SK-N-SH treated with all-trans-retinoic acid at 6 μM for 48 hours (cell line): ENCODE measurements around the gene ZNF276.
"Not testable (repeated sequence)": the region's sequence is repeated elsewhere in the genome, so short reads cannot be mapped to it uniquely, and the experiment has no call there.

Experiments used
- ATAC-seq: fragments of 200-7000 bp; cut with Tn5 transposase; 3 replicates; pipeline ENCODE4 v1.9.1; 2020; ENCODE audit warnings: mild to moderate bottlenecking, moderate library complexity
- BACH2 ChIP-seq: fragments of 250-450 bp; sonication (Bioruptor Pico); IDR thresholded peaks from 2 replicates; pipeline ENCODE4 v1.9.0; 2021; ENCODE audit warnings: mild to moderate bottlenecking, borderline replicate concordance
- CREB5 ChIP-seq: fragments of 250-450 bp; sonication (Bioruptor Pico); IDR thresholded peaks from 2 replicates; pipeline ENCODE4 v1.5.1; 2020; ENCODE audit warnings: low read depth, mild to moderate bottlenecking, moderate library complexity
- CSDC2 ChIP-seq: fragments of 250-450 bp; sonication (Bioruptor Pico); IDR thresholded peaks from 2 replicates; pipeline ENCODE4 v1.5.0; 2020; ENCODE audit warnings: mild to moderate bottlenecking, moderate library complexity
- CSRNP3 ChIP-seq: fragments of 250-450 bp; sonication (Bioruptor Pico); IDR thresholded peaks from 2 replicates; pipeline ENCODE4 v1.5.1; 2021; ENCODE audit warnings: mild to moderate bottlenecking, moderate library complexity
- ESRRG ChIP-seq: fragments of 250-450 bp; sonication (Bioruptor Pico); IDR thresholded peaks from 2 replicates; pipeline ENCODE4 v1.6.1; 2021; ENCODE audit warnings: mild to moderate bottlenecking
- GLIS3 ChIP-seq: fragments of 250-450 bp; sonication (Bioruptor Pico); IDR thresholded peaks from 2 replicates; pipeline ENCODE4 v1.5.0; 2020; ENCODE audit warnings: mild to moderate bottlenecking, moderate library complexity
- ISL1 ChIP-seq: fragments of 250-450 bp; sonication (Bioruptor Pico); IDR thresholded peaks from 2 replicates; pipeline ENCODE4 v2.1.2; 2022; ENCODE audit warnings: mild to moderate bottlenecking, moderate library complexity
- OSR1 ChIP-seq: fragments of 250-450 bp; sonication (Bioruptor Pico); IDR thresholded peaks from 2 replicates; pipeline ENCODE4 v1.8.0; 2022; ENCODE audit warnings: moderate library complexity, mild to moderate bottlenecking, inconsistent platforms
- PATZ1 ChIP-seq: fragments of 250-450 bp; sonication (Bioruptor Pico); IDR thresholded peaks from 2 replicates; pipeline ENCODE4 v1.8.0; 2020; ENCODE audit warnings: mild to moderate bottlenecking, moderate library complexity, borderline replicate concordance
- POU6F1 ChIP-seq: fragments of 250-450 bp; sonication (Bioruptor Pico); IDR thresholded peaks from 2 replicates; pipeline ENCODE4 v1.8.0; 2021; ENCODE audit warnings: low read depth, mild to moderate bottlenecking, moderate library complexity, borderline replicate concordance
- PPARA ChIP-seq: fragments of 250-450 bp; sonication (Bioruptor Pico); IDR thresholded peaks from 2 replicates; pipeline ENCODE4 v1.5.0; 2020; ENCODE audit warnings: mild to moderate bottlenecking, borderline replicate concordance
- SNAI2 ChIP-seq: fragments of 250-450 bp; sonication (Bioruptor Pico); IDR thresholded peaks from 2 replicates; pipeline ENCODE4 v1.5.0; 2020; ENCODE audit warnings: mild to moderate bottlenecking, moderate library complexity
- TCF4 ChIP-seq: fragments of 250-450 bp; sonication (Bioruptor Pico); IDR thresholded peaks from 2 replicates; pipeline ENCODE4 v1.8.0; 2021; ENCODE audit warnings: mild to moderate bottlenecking, moderate library complexity, borderline replicate concordance
- TOX ChIP-seq: fragments of 250-450 bp; sonication (Bioruptor Pico); IDR thresholded peaks from 2 replicates; pipeline ENCODE4 v1.8.0; 2021; ENCODE audit warnings: mild to moderate bottlenecking, moderate library complexity, borderline replicate concordance
- TSHZ2 ChIP-seq: fragments of 250-450 bp; sonication (Bioruptor Pico); IDR thresholded peaks from 2 replicates; pipeline ENCODE4 v1.5.0; 2020; ENCODE audit warnings: mild to moderate bottlenecking, moderate library complexity
- ZC3H10 ChIP-seq: fragments of 250-450 bp; sonication (Bioruptor Pico); IDR thresholded peaks from 2 replicates; pipeline ENCODE4 v1.5.1; 2021; ENCODE audit warnings: mild to moderate bottlenecking, moderate library complexity
- ZFP3 ChIP-seq: fragments of 250-450 bp; sonication (Bioruptor Pico); IDR thresholded peaks from 2 replicates; pipeline ENCODE4 v1.5.0; 2020; ENCODE audit warnings: mild to moderate bottlenecking, moderate library complexity
- ZFP30 ChIP-seq: fragments of 450-650 bp; formaldehyde crosslinking; IDR thresholded peaks from 2 replicates; pipeline ENCODE4 v1.5.0; 2022; ENCODE audit warnings: mild to moderate bottlenecking, moderate library complexity
- ZNF565 ChIP-seq: fragments of 450-650 bp; formaldehyde crosslinking; conservative IDR thresholded peaks from 2 replicates; pipeline ENCODE4 v1.5.0; 2020; ENCODE audit warnings: low read depth, mild to moderate bottlenecking, moderate library complexity
- ZNF70 ChIP-seq: fragments of 450-650 bp; formaldehyde crosslinking; IDR thresholded peaks from 2 replicates; pipeline ENCODE4 v1.5.0; 2020; ENCODE audit warnings: mild to moderate bottlenecking, moderate library complexity
- ZNF8 ChIP-seq: fragments of 450-650 bp; formaldehyde crosslinking; IDR thresholded peaks from 2 replicates; pipeline ENCODE4 v1.5.0; 2020; ENCODE audit warnings: mild to moderate bottlenecking, moderate library complexity

Gene ZNF276

GRCh38 chr16:89696670-89697128, 24.6 kb upstream of the ZNF276 start:
- no peak for TF ChIP-seq ZNF8
- TF ChIP-seq, all 23 proteins: peak for 0
- no peak for ATAC-seq

GRCh38 chr16:89697161-89697615, 24.1 kb upstream of the ZNF276 start:
- TF ChIP-seq TOX (CRISPR knock-in tag) = no peak
- TF ChIP-seq GLIS3 (CRISPR knock-in tag) = no peak
- no peak for TF ChIP-seq PPARA (CRISPR knock-in tag)
- no peak for TF ChIP-seq CSDC2
- TF ChIP-seq CREB5 (CRISPR knock-in tag) = no peak
- TF ChIP-seq ZNF565 = no peak
- no peak for TF ChIP-seq POU6F1 (CRISPR knock-in tag)
- TF ChIP-seq ZNF8 = no peak
- no peak for TF ChIP-seq OSR1 (CRISPR knock-in tag)
- no peak for TF ChIP-seq ISL1 (CRISPR knock-in tag)
- TF ChIP-seq ESRRG (CRISPR knock-in tag) = no peak
- no peak for TF ChIP-seq TCF4 (CRISPR knock-in tag)
- TF ChIP-seq, all 23 proteins: peak for 0
- no peak for ATAC-seq

- ATAC-seq = no peak
- TF ChIP-seq SNAI2 (CRISPR knock-in tag) = no peak
- TF ChIP-seq GLIS3 (CRISPR knock-in tag) = no peak
- TF ChIP-seq ESRRG (CRISPR knock-in tag) = no peak
- TF ChIP-seq ZC3H10 (CRISPR knock-in tag) = no peak
These were observed 23.6 kb upstream of the ZNF276 start for GRCh38 chr16:89697616-89698331.

GRCh38 chr16:89698717-89699116, 22.6 kb upstream of the ZNF276 start:
- ATAC-seq = not testable (repeated sequence)

- not testable (repeated sequence) for ATAC-seq
These were observed 21.7 kb upstream of the ZNF276 start for GRCh38 chr16:89699629-89700099.

- peak; percentile 73 for ATAC-seq
- TF ChIP-seq PATZ1 (CRISPR knock-in tag) = no peak
- peak; percentile 18; the same call in 1 of the 2 replicates for TF ChIP-seq BACH2 (CRISPR knock-in tag)
- peak; percentile 70 for TF ChIP-seq CSDC2
- TF ChIP-seq CSRNP3 = no peak
- no peak for TF ChIP-seq ZNF8
- TF ChIP-seq ZC3H10 (CRISPR knock-in tag) = 0 out of 2 replicates have a peak, but pooled peaks have one; percentile 27
- 0 out of 2 replicates have a peak, but pooled peaks have one; percentile 47 for TF ChIP-seq TSHZ2
- TF ChIP-seq ZFP3 (CRISPR knock-in tag) = peak; percentile 68
- peak; percentile 52; the same call in 1 of the 2 replicates for TF ChIP-seq ZFP30
- TF ChIP-seq SNAI2 (CRISPR knock-in tag) = peak; percentile 81
- peak; percentile 74; the same call in 1 of the 2 replicates for TF ChIP-seq CREB5 (CRISPR knock-in tag)
- peak; percentile 92; the same call in 1 of the 2 replicates for TF ChIP-seq ZNF565
- TF ChIP-seq ZNF70 (CRISPR knock-in tag) = peak; percentile 45; the same call in 1 of the 2 replicates
These were observed 21.2 kb upstream of the ZNF276 start for GRCh38 chr16:89700100-89700648.
